Activated effector memory CD4-positive, alpha-beta T cell treated with anti-CD3 and anti-CD28 coated beads, Interleukin-2, amount 50 U/mL, for 16 hours (primary cell): ENCODE results near the gene LGALS1.

ENCODE experiments used
- DNase-seq: peaks from one replicate; pipeline ENCODE4 v3.0.0-alpha.2; 2020

The LGALS1 gene

DNA sequence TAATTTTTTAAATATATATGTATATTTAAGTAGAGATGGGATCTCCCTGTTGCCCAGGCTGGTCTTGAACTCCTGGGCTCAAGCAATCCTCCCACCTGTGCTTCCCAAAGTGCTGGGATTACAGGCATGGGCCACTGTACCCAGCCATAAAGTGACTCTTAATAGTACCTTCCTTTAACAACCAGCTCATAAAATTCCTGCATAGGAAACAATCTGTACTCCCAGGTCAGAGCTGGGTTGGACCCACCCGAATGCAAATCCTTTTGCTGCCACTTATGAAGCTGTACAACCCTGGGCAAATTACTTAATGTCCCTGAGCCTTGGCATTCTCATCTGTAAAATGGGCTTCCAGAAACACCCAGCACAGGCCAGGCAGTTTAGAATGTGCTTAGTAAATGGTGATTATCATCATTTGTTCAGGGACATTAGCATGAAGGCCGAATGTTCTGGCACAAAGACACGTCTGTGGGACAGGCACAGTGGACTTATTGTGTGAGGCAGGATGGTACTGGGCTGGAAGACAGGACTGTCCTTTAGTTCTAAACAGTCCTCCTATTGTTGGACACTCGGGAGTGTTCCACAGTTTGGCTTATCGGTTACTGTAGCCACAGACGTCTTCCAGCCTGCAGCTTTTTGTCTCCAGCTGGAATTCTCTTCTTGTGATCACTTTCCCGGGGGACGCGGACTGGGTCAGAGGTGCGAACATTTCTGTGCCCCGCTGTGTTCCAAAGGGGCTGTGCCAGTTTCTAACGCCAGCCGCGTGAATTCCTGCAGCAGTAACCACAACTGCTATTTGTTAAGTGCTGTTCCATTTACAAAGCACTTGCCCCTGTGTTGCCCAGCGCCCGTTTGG lies 11.0 kb upstream of the LGALS1 start:
- DNase-seq: no peak

DNA sequence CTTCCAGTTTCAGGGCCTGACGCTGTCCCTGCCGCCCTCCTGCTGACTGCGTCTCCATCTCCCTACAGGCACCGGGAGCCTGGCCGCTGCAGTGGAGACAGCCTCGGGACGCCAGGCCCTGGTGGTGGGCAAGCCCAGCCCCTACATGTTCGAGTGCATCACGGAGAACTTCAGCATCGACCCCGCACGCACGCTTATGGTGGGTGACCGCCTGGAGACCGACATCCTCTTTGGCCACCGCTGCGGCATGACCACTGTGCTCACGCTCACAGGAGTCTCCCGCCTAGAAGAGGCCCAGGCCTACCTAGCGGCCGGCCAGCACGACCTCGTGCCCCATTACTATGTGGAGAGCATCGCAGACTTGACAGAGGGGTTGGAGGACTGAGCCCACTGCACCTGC lies 9.9 kb upstream of the LGALS1 start:
- DNase-seq: no peak

DNA sequence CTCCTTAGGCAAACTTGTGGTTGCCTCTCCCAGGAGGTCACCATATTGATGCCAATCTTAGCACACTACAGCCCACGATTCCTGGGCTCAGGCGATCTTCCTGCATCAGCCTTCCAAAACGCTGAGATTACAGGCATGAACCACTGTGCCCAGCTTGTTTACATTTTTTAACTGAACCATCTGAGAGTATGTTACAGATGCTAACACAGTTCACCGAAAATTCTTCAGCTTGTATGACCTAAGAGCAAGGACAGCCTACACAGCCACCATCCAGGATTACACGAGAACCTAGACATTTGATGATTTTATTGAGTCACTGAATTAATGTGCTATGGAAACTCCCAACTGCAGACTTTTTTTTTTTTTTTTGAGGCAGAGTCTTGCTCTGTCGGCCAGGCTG lies 5.8 kb upstream of the LGALS1 start:
- DNase-seq: no peak

DNA sequence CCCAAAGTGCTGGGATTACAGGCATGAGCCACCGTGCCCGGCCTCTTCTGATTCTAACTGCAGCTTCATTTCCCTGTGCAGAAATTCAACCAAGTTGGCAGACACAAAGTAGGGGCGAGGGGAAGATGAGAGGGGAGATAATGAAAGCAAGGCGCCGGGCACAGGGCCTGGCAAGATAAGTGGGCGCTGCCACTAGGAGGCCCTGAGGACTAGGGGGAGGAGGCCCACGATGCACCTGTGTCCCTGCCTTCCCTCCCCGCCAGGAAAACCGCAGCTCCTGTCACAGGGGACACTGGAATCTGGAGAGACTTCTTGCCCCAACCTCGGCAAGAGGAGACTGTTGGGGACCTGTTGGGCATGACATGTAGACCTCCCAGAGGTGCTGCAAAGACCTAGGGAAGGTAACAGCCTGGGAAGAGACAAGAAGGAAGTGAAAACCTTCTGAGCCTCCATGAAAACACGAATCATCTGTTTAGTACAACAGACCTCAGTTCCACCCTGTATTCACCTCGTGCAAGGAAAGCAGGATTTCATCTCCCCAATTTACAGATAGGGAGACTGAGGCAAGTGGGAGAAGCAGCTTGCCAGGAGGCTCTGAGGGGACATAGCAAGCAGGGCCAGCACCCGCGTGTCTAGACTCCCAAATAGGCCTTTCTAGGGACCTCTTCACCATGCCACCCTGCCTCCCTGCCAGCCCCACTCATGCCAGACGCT lies 3.1 kb upstream of the LGALS1 start:
- no peak for DNase-seq

DNA sequence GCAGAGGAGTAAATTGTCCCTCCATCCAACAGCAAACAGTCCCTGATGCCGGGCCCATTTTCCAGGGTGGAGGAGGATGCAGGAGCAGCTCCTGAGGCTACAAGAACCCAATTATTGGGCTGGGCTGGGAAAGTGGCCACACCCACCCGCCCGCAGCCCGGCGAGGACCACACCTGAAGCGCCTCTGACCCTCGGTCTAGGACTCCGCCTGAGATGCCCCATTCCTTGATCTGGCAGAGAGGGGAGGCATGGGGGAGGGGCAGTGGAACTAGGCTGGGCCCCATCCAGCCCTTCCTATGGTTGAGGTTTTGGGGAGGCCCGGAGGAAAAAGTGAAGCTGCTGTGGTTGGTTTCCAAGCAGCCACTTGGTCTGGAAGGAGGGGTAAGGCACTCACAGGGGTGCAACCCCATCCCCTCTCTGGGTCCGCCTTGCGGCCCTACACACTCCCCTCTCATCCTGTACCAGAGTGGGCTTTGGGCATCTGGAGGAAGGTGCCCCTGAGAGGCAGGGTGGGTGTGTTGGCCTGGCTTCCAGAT lies 2.4 kb upstream of the LGALS1 start:
- peak; percentile 66 for DNase-seq

DNA sequence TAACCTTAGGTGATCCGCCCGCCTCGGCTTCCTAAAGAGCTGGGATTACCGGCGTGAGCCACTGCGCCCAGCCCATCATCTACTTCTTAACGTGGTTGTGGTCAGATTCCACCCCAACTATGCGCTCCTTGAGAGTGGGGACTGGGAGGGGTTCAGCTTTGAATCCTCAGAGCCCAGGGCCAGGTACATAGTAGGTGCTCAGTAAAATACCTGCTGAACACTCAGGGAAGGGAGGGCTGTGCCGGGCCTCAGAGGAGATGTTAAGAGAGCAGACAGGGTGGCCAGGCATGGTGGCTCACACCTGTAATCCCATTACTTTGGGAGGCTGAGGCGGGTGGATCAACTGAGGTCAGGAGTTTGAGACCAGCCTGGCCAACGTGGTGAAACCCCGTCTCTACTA lies 1.2 kb upstream of the LGALS1 start:
- DNase-seq: no peak

DNA sequence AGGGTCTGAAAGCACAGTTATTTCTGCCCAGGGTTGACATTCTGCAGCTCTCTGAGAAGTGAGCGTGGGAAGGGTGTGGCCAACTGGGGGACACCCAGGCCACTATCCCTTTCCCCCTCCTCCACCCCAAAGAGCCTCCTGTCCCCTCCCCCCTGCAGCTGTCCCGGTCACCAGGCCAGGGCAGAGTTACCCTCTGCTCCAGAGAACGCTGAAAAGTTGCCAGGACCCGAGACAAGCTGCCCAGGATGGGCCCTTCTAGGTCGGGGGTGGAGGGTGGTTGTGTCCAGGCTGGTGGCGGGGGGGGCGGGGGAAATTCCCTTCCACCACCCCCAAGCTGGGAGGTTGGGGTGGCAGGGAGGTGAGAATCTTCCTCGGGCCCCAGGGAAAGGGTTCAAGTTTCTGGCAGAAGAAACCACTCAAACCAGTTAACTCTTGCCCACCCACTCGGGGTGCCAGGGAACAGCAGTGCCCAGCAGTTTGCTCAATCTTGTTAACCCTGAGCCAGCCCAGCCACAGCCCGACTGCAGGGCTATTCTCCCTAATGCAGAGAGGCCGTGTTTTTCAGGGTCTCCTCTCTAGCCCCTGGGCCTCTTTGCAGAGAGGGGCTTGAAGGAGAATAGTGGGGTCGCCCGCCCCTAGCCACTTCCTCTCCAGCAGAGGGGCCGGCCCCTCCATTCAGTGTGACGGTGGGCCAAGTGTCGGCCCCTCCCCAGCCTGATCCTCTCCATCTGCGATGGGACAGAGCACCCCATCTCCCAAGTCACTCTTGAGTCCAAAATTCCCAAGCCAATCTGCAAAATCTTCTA lies 697 bp downstream of the LGALS1 start:
- DNase-seq: peak; percentile 75

DNA sequence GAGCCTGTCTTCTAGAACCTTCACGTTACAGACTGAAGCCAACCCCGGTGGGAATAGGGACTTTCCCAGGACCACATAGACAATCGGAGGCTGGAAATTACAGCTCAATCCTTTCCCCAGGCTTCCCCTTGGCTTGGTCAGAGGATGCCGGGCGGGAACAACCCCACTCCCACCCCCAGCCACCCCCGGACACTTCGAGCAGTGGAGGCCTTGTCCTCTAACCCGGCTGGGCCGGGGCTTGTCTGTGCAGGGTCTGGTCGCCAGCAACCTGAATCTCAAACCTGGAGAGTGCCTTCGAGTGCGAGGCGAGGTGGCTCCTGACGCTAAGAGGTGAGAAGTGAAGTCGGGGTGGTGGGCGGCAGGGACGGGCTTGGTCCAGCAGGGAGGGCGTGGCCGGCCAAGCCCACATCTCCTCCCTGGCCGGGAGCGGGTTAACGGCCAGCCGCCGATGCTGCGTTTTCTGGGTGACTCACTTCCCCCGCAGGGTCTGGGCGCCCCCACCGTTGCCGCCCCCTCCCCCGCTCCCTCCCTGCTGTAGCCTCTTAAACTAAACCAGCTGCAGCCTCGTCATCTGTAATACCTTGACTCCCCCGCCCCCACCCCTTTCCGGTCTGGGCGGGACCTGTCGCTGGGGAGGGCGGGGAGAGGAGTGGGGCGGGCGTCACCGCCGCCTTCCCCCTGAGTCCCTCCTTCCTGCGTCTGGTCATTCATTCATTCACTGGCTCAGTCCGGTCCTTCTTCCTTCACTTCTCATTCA lies 1.5 kb downstream of the LGALS1 start:
- DNase-seq: peak; percentile 97

DNA sequence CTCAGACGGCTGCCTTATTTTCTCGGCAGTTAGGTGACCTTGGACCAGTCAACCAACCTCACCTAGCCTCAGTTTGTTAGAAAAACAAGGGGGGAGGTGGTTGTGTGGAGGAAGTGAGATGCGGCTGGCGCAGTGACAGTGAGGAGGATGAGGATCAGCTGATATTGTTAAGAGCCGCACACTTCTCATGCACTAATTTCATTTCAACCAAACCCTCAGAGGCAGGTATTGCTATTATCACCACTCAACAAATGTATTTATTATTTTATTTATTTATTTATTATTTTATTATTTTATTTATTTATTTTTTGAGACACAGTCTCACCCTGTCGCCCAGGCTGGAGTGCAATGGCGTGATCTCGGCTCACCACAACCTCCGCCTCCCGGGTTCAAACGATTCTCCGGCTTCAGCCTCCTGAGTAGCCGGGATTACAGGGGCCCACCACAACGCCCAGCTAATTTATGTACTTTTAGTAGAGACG lies 2.1 kb downstream of the LGALS1 start:
- no peak for DNase-seq

DNA sequence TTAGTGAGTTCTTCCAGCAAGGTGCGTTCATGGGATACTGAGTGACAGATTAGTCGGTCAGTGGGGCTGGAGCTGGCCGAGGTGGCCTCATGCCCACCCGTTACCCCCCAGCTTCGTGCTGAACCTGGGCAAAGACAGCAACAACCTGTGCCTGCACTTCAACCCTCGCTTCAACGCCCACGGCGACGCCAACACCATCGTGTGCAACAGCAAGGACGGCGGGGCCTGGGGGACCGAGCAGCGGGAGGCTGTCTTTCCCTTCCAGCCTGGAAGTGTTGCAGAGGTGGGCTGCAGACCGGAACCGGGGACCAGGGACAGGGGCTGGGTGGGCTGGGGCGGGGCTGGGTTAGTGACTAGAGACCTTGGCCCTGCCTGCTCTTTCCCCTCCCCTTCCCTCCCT lies 2.9 kb downstream of the LGALS1 start:
- no peak for DNase-seq

DNA sequence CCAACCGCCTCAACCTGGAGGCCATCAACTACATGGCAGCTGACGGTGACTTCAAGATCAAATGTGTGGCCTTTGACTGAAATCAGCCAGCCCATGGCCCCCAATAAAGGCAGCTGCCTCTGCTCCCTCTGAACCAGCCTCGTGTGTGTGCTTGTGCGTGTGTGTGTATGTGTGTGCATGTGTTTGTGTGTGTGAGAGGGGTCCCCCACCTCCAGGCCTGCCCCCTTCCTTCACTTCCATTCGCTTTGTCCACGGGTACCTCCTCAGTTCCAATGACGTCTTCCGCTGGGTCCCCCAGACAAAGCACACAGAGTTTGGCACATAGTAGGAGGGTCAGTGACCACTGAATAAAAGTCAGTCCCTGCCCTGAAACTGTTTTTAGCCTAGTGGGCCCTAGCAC lies 4.2 kb downstream of the LGALS1 start:
- DNase-seq: no peak

DNA sequence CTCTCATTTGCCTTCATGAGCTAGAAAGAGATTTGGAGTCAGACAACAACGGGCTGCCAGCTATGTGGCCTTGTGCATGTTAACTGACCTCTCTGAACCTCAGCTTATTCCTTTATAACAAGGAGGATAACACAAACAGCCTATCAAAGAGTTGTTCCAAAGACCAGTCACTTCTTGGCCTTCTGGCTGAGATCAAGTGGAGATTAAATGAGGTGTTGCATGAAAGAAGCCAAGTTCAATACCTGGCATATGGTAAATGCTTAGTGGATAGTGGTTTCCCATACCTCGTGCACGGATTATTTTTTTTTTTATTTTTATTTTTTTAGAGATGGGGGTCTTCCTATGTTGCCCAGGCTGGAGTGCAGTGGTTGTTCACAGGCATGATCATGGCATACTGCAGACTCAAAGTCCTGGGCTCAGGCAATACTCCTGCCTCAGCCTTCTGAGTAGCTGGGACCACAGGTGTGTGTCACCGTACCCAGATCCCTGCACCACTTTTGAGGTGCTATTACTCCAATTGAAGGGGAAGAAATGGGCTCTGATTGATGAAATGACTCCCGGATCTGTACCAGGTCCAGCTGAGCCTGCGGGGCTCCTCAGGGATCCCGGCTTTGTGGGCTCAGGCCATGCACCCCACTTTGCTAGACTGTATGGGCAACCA lies 4.9 kb downstream of the LGALS1 start:
- DNase-seq: no peak

DNA sequence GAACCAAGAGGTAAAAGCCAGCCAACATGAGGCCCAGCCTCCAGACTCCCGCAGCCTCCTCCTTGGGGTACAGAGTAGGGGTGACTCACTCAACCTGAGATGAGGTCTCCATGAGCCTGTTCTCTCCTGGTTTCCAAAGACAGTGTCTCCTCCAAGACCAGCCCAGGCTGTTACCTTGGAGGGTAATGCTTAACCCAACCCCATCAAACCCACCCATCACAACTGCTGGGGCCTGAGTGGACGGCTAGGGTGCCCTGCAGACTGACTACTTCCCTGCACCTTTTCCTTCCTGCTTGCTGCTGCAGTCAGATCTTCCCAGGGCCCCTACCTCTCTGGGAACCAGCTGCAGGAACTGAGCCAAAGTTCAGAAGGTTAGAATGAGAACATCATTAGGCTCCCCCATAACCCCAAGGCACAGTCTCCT lies 5.6 kb downstream of the LGALS1 start:
- DNase-seq: no peak

DNA sequence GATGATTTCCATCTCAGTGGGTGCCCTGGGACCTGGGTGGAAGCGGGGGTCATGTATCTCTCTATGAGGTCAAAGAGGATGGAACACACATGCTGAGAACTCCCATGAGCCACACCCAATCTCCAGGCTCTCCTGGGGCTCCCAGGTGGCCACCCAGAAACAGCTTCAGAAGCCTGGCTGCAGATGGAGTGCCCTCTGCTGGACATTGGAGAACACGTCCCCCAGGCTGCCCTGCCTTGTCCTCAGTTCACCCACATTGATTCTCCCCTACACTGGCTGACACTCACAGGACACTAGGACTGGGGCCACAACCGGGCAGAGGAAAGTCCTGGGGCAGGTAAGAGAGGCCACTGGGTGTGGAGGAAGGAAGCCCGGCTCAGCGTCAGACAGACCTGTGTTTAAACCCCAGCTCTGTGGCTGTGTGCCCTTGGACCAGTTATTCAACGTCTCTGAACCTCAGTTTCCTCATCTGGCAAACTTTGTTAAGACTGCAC lies 6.2 kb downstream of the LGALS1 start:
- DNase-seq: peak; percentile 89

DNA sequence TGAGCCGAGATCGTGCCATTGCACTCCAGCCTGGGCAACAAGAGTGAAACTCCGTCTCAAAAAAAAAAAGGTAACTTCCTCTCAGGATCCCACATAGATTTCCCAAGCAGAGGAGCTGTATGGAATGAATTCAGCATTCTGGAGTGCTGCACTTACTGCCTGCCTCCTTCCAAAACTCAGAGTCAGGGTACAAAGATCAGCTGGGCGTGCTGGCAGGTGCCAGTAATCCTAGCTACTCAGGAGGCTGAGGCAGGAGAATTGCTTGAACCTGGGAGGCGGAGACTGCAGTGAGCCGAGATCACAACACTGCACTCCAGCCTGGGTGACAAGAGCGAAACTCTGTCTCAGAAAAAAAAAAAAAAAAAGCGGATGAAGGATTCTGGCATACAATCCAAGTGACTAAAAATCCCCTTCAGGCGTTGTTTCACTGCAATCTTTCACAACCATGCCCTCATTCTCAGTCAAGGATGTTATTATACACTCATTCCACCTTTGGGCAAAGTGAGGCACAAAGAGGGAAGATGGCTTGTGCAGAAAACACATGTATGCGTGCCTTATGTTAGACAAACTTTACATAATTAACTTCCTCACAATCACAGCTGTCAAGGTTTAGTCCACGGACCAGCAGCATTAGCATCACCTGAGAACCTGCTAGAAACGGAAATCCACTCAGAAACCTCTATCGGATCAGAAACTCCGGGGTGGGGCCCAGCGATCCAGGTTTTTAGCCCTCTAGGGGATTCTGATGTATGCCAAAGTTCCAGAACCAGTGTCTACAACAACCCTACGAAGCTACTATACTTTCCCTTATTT lies 9.6 kb downstream of the LGALS1 start:
- DNase-seq: no peak

DNA sequence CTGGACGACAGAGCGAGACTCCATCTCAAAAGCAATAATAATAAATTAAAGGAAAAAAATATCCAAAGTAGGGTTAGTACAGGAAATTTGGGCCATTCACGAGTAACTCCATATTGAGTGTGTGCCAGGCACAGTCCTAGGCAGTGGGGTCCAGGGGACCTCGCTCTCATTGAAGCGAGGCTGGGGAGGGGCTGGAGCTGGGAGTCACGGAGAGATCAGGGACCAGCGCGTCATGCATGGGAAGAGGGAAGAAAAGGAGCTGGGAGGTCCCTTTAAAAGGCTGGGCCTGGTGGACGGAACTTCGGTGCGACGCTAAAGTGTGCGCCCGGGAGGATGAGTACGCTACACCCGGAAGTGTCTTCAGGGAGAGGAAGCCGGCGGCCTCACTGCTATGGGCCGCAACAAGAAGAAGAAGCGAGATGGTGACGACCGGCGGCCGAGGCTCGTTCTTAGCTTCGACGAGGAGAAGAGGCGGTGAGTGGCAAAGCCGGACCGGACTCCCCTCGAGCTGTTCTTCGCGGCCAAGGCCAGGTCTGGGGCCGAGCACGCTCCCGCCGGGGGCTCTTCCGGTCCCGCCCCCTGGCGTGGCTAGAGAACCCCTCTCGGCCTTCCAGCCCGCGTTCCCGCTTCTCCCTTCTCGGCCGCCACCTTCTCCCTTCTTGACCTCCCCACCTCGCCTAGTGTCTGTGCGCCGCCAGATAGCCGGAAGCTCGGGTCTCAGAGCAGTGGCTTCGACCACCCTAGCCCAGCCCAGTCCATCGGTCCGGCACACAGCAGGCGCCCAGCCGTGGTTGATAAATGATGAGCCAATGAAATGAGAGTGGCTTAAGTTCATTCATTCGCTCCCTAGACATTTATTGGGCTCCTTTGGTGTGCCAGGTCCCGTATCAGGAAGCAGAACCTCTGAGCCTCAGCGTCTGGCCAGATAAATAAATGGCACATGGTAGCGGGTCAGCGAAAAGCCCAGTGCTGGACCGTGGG lies 10.9 kb downstream of the LGALS1 start, which contains the start of gene NOL12:
NOL12 (plus strand) TSS at position 342 of the 981 bp plus-strand sequence; CDS start at position 392, 50 bp downstream.
- DNase-seq: peak; percentile 92

DNA sequence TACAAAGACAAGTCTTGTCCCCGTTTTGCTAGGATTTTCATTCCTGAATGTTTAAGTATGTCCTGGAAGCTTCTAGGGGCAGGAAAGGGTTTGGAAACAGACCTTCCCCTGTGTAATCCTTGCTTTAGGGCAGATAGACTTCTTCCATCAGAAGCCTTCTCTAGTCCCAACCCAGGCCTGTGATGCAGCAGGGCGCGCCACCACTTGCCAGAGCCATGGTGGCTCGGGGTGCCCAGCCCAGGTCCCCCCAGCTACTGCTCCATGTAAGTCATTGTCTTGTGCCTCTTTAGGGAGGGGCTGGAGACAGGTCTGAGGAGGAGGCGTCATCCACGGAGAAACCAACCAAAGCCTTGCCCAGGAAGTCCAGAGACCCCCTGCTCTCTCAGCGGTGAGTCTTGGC lies 15.0 kb downstream of the LGALS1 start:
- no peak for DNase-seq

DNA sequence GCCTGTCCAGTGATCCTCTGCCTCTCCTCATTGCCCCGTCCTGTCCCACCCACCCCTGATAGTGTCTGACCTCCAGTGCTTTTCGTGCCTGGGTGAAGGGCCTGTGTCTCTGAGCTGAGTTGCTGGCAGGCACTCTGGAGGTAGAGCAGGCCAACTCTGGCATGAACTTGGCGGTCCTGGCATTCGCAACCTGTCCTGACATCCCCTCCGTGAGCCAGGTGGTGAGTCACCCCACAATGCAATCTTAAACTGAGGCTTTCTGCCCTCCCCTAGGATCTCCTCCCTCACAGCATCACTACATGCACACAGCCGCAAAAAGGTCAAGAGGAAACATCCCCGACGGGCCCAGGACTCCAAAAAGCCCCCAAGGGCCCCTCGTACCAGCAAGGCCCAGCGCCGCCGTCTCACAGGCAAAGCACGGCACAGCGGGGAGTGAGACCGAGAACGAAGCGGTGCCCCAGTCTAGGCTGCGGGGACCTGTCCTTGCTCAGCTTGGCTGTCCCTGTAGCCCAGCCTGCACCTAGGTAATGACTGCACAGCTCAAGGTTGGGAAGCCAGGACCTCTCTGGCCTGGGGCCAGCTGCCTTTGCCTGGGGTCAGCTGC lies 15.6 kb downstream of the LGALS1 start:
- no peak for DNase-seq
